Cardiac septum (tissue), 1 donor: ENCODE measurements around the gene DEF6. TPM values are rescaled to one million over a fixed set of nuclear protein-coding genes. Genes with fewer than 3 reads are reported as not detected.

Experiments used
- DNase-seq: peaks from one replicate; pipeline ENCODE4 v3.0.0-alpha.2; 2020; ENCODE audit warnings: low spot score
- intact Hi-C: fragments of 100-400 bp; cut with DNase I; formaldehyde crosslinking; loops from one replicate; pipeline ENCODE4 v1.14.0; 2022
- long read RNA-seq: library from polyadenylated mRNA; unstranded; transcript quantifications from one replicate; pipeline ENCODE4 v2.0.0, GENCODE V29; 2021
- total RNA-seq: library from RNA; stranded (reverse); fragmentation: NEBNext Ultra II Directional; extraction: Animal tissue kit (Norgen Biotek cat#: 25700); gene quantifications from one replicate; pipeline ENCODE4 v1.2.1, GENCODE V29; 2021
- donor health status: DM: no; HTN: no; CAD: no.

DEF6 gene
- total RNA-seq: 1.7 TPM
- long read RNA-seq, partial matches to known transcripts: 0 of 2 reads
- long read RNA-seq, other reads (novel, unspliced or antisense): 0 of 2 reads

DNA sequence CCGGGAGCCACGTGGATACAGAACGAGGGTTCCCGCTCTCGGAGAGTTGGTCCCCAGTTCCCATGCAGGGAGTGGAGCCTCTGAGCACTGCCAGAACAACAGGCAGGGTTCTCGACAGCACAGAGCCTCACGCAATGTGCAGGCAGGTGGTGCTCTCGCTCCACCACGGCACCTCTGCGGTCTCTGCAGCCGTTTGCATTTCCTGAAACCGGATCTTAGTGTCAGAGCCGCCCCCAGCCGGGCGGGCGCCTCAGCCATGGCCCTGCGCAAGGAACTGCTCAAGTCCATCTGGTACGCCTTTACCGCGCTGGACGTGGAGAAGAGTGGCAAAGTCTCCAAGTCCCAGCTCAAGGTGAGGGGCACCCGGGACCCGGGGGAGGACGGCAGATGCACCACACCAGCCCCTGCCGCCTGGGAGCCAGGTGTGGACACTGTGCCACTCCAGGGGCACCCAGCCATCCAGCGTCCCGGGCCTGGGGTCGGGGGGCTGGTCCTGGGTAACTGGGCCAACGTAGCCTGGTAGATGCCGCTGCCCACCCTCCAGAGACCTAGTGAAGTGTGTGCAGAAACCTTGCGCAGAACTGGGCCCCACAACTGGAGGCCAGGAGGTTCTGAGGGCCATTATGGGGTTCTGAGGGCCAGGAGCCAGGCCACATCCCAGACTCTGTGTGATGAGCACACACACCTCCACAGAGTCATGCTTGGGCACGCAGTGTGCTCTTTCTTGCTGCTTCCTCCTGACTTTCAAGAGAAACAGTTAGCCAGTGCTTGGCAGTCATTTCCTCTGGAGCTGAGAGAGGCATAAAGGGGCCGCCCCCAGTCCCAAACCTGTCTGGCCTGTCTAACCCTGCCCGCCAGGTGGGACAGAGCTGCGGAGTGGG lies at the start of gene DEF6:
Gene DEF6, plus strand, starts transcription at position 218 of the 881 bp plus-strand sequence. Its CDS starts 39 bp downstream, at position 257.
- peak; percentile 93 for DNase-seq
- intact Hi-C loops: loop anchor here (1.0 kb wide), 1 partner anchor 151 kb away; no protein-coding TSS in a partner anchor

- intact Hi-C loops: no loop called here
Measured at GRCh38 chr6:35248300-35248699, 49.3 kb upstream of the DEF6 start.

GRCh38 chr6:35248965-35249364 lies 48.7 kb upstream of the DEF6 start:
- intact Hi-C loops: no loop called here

More at GRCh38 chr6:35248300-35248699, 49.3 kb upstream of the DEF6 start:
- no peak for DNase-seq

DNA sequence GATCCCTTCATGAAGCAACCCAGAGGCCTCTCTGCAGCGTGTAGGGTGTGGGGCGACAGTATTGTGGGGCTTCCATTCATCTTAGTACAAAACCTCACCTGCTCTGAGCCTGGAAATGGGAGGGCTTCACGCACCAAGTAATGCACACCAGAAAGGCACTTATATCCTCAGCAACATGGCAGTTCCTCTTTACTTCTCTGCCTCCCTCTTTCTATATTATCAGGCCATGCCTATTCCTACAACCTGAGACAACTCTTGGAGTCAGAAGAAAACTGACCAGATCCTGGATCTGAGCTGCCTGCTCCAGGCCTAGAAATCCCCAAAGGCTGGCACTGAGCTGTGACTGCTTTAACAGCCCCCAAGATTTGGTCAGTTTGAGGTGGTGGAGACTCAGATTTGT lies 45.7 kb upstream of the DEF6 start:
- intact Hi-C loops: no loop called here
- DNase-seq: no peak

More at GRCh38 chr6:35248965-35249364, 48.7 kb upstream of the DEF6 start:
- no peak for DNase-seq

DNA sequence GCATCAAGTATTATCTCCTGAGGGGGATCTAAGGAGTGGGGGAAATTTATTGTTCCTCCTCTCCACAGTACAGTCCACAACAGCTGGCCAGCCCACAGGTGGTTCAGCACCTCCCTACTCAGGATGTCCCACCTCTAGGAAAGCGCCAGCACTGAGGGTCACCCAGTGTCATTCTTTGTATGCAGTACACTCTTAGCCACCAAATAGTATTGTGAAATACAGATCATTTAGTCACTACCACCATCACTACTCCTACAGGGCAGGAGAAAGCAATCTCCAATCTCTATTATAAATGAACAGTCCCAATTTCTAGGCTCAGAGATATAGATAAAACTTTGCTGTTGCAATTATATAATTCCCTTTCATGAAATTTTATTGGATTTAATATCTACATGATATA lies 44.4 kb upstream of the DEF6 start:
- intact Hi-C loops: no loop called here
- no peak for DNase-seq

DNA sequence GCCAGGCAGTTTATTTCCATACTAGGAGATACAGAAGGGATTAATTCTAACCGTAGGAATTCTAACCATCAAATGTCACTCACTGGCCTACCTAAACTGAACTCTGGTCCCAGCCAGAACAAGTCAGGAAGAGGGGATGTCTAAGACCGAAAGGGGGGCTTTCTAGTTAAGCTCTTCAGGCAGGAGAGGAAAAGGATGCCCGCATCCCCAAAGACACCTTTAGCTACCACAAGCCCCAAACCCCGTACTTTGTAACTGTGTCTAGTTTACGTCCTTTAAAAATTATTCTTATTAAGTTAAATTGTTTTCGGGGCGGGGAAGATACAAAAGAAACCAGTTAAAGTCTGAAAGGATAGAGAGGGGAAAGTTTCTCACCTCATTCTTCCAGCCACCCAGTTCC lies 39.3 kb upstream of the DEF6 start:
- intact Hi-C loops: no loop called here
- no peak for DNase-seq

- DNase-seq: no peak
- intact Hi-C loops: no loop called here
Measured at GRCh38 chr6:35258858-35259193, 38.8 kb upstream of the DEF6 start.

GRCh38 chr6:35259194-35259947 lies 38.2 kb upstream of the DEF6 start, which contains the start of gene ZNF76:
Gene ZNF76 (plus strand): TSS chr6:35259735. CDS start chr6:35281152, 21,417 bp downstream.
- intact Hi-C loops: no loop called here
- DNase-seq: peak; percentile 99

DNA sequence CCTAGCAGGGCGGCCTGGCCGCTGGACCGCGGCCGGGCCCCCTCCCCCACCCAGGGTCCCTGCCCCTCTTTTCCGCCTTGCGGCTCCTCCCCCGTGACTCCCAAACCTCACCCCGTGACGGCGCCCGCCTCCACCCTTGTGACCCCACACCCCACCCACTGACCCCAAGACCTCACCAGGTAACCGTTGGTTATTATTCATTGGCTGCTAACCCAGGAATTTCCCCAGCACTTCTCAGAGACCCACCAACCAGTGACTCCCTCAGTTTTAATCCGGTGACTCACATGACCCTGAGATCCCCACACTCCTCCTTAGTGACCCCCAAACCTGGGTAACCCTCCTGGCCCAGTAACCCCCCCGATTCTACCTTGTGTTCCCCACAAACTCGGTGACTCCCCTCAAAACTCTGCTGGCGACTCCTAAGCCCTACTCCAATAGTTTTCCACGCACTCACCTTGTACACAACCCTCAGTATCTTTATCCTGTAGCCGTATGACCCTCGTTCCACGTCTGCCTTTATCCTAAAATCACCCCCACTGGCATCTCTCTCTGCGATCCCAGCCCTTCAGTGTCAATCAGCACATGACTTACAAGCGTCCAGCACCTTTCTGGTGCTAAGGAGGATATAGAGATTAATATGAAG lies 37.5 kb upstream of the DEF6 start:
- intact Hi-C loops: no loop called here
- peak; percentile 81 for DNase-seq

GRCh38 chr6:35260591-35261570 lies 36.7 kb upstream of the DEF6 start:
- intact Hi-C loops: no loop called here
- no peak for DNase-seq

DNA sequence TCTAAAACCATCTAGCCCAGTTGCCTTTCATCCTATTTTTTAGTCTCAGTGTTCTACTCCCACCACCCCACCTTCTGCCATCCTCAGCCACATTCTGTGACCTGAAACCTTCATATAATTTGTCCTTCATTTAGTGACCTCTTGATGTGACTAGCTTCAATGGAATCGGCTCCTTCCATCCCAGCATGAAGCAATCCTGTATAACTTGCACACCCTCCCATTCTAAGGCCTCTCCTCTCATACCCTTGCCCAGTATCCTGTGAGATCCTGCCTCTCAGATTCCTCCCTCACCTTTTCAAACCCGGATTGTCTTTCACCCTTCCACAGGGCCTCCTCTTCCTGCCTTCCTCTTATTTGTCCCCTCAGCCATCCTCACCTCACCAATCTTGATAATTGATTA lies 35.0 kb upstream of the DEF6 start:
- intact Hi-C loops: no loop called here
- no peak for DNase-seq

- DNase-seq: no peak
- intact Hi-C loops: no loop called here
Measured at GRCh38 chr6:35264550-35265274, 32.9 kb upstream of the DEF6 start.

DNA sequence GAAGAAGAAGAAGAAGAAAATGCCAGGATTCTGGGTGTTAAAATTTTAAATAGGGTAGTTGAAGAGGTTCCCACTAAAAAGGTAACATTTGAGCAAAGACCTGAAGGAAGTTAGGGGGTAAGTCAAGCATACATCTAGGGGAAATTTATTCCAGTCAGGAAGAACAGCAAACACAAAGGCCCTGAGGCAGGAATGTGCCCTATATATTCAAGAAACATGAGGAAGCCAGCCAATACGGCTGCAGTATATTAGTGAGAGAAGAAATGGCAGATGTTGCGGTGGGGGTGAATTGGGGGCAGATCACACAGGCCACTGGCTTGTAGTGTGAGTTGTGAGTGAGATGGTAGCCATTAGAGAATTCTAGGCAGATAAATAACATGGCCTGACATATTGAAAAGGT lies 32.1 kb upstream of the DEF6 start:
- no peak for DNase-seq
- intact Hi-C loops: no loop called here

DNA sequence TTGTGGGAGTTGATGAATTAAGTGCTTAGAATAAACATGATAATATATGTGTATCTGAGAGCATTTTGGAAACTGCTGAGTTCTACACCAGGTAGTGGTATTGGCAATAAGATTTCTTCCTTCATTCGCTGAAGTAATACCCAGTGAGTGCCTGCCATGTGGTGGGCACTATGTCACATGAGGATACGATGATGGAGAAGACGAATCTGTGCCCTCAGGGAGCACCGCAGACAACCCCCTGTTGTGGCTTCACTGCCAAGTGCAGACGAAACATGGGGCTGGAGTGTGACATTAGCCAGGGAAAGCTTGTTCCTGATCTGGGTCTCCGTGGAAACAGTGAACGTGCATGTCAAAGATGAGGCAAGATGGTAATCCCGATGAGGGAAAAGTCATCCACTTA lies 30.2 kb upstream of the DEF6 start:
- intact Hi-C loops: no loop called here
- no peak for DNase-seq

DNA sequence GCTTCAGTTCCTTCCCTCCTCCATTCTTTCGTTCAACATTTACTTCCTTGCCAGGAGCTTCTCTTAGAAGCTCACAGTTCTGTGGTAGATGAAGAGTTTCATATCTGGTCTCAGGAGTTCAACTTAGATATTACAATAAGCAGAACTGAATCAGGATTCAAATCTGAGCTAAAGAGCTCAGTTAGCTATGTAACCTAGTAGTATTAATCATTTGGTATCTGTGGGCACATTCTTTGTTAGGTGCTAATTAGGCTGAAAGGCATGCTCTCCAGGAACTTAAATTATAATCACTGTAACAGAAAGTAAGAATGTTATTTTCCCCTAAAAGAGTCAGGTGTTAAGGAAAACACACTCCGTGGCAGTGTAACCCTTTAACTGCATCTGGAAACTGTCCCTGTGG lies 29.7 kb upstream of the DEF6 start:
- DNase-seq: no peak
- intact Hi-C loops: no loop called here

GRCh38 chr6:35272005-35272404 lies 25.6 kb upstream of the DEF6 start:
- intact Hi-C loops: no loop called here
- DNase-seq: no peak

GRCh38 chr6:35273822-35274559 lies 23.6 kb upstream of the DEF6 start:
- no peak for DNase-seq
- intact Hi-C loops: no loop called here
